Articular chondrocyte of knee joint (primary cell): ENCODE data around the gene MME. TPM values are rescaled to one million over a fixed set of nuclear protein-coding genes. Genes with fewer than 3 reads are reported as not detected.

Experiments used
- total RNA-seq: library from RNA; depleted of rRNA; stranded (reverse); fragments of >200 nt; gene quantifications from 2 replicates; pipeline ENCODE4 v1.2.3, GENCODE V29; 2012

MME gene
- total RNA-seq, result 2.7 and 26.5 TPM in 2 replicates

GRCh38 chr3:155079746-155080487, at the start of gene MME:
Gene MME, plus strand, starts transcription at chr3:155080319. Its CDS starts 3,849 bp downstream, at chr3:155084168.

Other genes with a start within 250 kb of the MME start
- gene STRIT1, start 213.4 kb downstream of the MME start, total RNA-seq, result not detected in 2 replicates